ENCODE measurements around the gene ST6GAL1.
"Not testable (repeated sequence)": the region's sequence is repeated elsewhere in the genome, so short reads cannot be mapped to it uniquely, and the experiment has no call there.

DNA sequence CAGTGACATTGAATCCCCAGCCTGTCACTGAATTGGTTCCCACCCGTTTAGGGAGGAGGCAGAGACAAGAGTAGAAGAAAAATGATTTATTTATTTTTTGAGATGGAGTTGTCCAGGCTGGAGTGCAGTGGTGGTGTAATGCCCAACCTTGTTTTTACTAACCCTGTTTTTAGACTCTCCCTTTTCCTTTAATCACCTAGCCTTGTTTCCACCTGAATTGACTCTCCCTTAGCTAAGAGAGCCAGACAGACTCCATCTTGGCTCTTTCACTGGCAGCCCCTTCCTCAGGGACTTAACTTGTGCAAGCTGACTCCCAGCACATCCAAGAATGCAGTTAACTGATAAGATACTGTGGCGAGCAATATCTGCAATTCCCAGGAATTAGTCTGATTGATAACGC, 80.1 kb downstream of the ST6GAL1 start:
- TF ChIP-seq, protein P1, sequence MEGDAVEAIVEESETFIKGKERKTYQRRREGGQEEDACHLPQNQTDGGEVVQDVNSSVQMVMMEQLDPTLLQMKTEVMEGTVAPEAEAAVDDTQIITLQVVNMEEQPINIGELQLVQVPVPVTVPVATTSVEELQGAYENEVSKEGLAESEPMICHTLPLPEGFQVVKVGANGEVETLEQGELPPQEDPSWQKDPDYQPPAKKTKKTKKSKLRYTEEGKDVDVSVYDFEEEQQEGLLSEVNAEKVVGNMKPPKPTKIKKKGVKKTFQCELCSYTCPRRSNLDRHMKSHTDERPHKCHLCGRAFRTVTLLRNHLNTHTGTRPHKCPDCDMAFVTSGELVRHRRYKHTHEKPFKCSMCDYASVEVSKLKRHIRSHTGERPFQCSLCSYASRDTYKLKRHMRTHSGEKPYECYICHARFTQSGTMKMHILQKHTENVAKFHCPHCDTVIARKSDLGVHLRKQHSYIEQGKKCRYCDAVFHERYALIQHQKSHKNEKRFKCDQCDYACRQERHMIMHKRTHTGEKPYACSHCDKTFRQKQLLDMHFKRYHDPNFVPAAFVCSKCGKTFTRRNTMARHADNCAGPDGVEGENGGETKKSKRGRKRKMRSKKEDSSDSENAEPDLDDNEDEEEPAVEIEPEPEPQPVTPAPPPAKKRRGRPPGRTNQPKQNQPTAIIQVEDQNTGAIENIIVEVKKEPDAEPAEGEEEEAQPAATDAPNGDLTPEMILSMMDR (conservative IDR thresholded peaks at IDR 0.05), result not testable (repeated sequence)
- not testable (repeated sequence) for TF ChIP-seq ZFX (IDR thresholded peaks at IDR 0.05)
